WTC11 (cell line): ENCODE data around the gene NSD1. TPM values are rescaled to one million over a fixed set of nuclear protein-coding genes. Genes with fewer than 3 reads are reported as not detected.

ENCODE experiments used
- ATAC-seq: fragments of 200-7000 bp; cut with Tn5 transposase; 2 replicates; pipeline ENCODE4 v1.10.0; 2021; ENCODE audit warnings: mild to moderate bottlenecking, moderate library complexity
- CTCF ChIA-PET: fragments of 300-600 bp; sonication (Branson Sonifier 250); formaldehyde crosslinking; loops from one replicate; lab custom pipeline; 2021; ENCODE audit warnings: antibody characterized with exemption; lab: Charles Lee
- POLR2A ChIA-PET: fragments of 350-600 bp; sonication (Branson Sonifier 250); formaldehyde crosslinking; loops from one replicate; lab custom pipeline; 2021; ENCODE audit warnings: antibody characterized with exemption; lab: Charles Lee
- DNase-seq: peaks from one replicate; pipeline ENCODE4 v3.0.0; 2021; ENCODE audit warnings: low spot score
- H3K27ac Mint-ChIP-seq: 2 replicates; pipeline ENCODE4 v1.8.0; 2021; ENCODE audit warnings: mixed read lengths
- H3K27me3 Mint-ChIP-seq: 2 replicates; pipeline ENCODE4 v1.8.0; 2021; ENCODE audit warnings: low read depth, mild to moderate bottlenecking, moderate library complexity, mixed read lengths
- H3K36me3 Mint-ChIP-seq: 2 replicates; pipeline ENCODE4 v1.8.0; 2021; ENCODE audit warnings: mixed read lengths
- H3K4me1 Mint-ChIP-seq: 2 replicates; pipeline ENCODE4 v1.8.0; 2022; ENCODE audit warnings: mixed read lengths
- H3K4me3 Mint-ChIP-seq: 2 replicates; pipeline ENCODE4 v1.8.0; 2021; ENCODE audit warnings: mild to moderate bottlenecking, moderate library complexity, mixed read lengths
- H3K9me3 Mint-ChIP-seq: 2 replicates; pipeline ENCODE4 v1.8.0; 2021; ENCODE audit warnings: mixed read lengths
- GABPB1 ChIP-seq: sonication (generic); formaldehyde crosslinking; IDR thresholded peaks from 2 replicates; pipeline ENCODE4 v1.8.1; 2023; ENCODE audit warnings: mild to moderate bottlenecking, missing genetic modification reagents
- GRHL2 ChIP-seq: fragments of 250-450 bp; sonication (Bioruptor Pico); IDR thresholded peaks from 2 replicates; pipeline ENCODE4 v1.8.0; 2022; ENCODE audit warnings: mild to moderate bottlenecking, moderate library complexity; ENCODE audit not compliant: insufficient replicate concordance, severe bottlenecking
- JUN ChIP-seq: sonication (generic); formaldehyde crosslinking; IDR thresholded peaks from 2 replicates; pipeline ENCODE4 v1.8.0; 2023; ENCODE audit warnings: mild to moderate bottlenecking, missing genetic modification reagents
- NFYB ChIP-seq: sonication (generic); formaldehyde crosslinking; conservative IDR thresholded peaks from 2 replicates; pipeline ENCODE4 v1.8.0; 2022; ENCODE audit warnings: low read depth, missing genetic modification reagents
- RORB ChIP-seq: fragments of 250-450 bp; sonication (Bioruptor Pico); IDR thresholded peaks from 2 replicates; pipeline ENCODE4 v1.9.0; 2021; ENCODE audit warnings: mild to moderate bottlenecking
- TCF7 ChIP-seq: sonication (generic); formaldehyde crosslinking; IDR thresholded peaks from 2 replicates; pipeline ENCODE4 v1.8.0; 2022; ENCODE audit warnings: mild to moderate bottlenecking, low read depth, missing genetic modification reagents, moderate library complexity
- ZNF232 ChIP-seq: sonication (generic); formaldehyde crosslinking; IDR thresholded peaks from 2 replicates; pipeline ENCODE4 v1.8.0; 2022; ENCODE audit warnings: mild to moderate bottlenecking, missing genetic modification reagents
- total RNA-seq: library from RNA; stranded (reverse); gene quantifications from 3 replicates; pipeline ENCODE4 v1.2.3, GENCODE V29; 2021
- TF ChIP-seq, protein P1 (sequence below): sonication (generic); formaldehyde crosslinking; IDR thresholded peaks from 2 replicates; pipeline ENCODE4 v1.8.1; 2022; ENCODE audit warnings: missing genetic modification reagents, borderline replicate concordance
- TF ChIP-seq, protein P2 (sequence below): fragments of 250-450 bp; sonication (Bioruptor Pico); IDR thresholded peaks from 2 replicates; pipeline ENCODE4 v1.9.0; 2021; ENCODE audit warnings: mild to moderate bottlenecking, borderline replicate concordance
- TF ChIP-seq, protein P3 (sequence below): sonication (generic); formaldehyde crosslinking; conservative IDR thresholded peaks from 2 replicates; pipeline ENCODE4 v1.8.1; 2022; ENCODE audit warnings: mild to moderate bottlenecking, missing genetic modification reagents
- TF ChIP-seq, protein P4 (sequence below): sonication (generic); formaldehyde crosslinking; IDR thresholded peaks from 2 replicates; pipeline ENCODE4 v1.8.0; 2022; ENCODE audit warnings: missing genetic modification reagents
- TF ChIP-seq, protein P5 (sequence below): sonication (generic); formaldehyde crosslinking; IDR thresholded peaks from 2 replicates; pipeline ENCODE4 v1.8.1; 2022; ENCODE audit warnings: mild to moderate bottlenecking, moderate library complexity, missing genetic modification reagents

The NSD1 gene
- total RNA-seq, 1 experiment from 2014 or later = 148 TPM

DNA sequence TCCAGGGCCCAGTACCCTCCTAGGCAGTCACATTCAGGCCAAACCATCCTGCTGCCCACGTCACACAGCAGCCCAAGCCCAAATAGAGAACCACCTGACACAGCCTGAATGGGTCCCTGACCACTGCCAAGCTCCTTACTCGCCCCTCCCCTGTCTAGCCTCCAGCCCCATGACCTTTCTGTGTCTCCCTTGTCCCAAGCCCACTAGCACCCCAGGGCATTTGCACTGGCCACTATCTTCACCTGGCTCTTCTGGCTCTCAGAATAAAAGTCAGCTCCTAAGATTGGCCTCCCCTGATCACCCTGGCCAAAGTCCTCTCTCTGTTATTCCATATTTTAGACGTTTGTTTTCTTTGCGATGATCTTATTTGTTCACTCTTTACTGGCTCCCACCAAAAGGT, 26.4 kb upstream of the NSD1 start (continued):
- TF ChIP-seq, protein P1, sequence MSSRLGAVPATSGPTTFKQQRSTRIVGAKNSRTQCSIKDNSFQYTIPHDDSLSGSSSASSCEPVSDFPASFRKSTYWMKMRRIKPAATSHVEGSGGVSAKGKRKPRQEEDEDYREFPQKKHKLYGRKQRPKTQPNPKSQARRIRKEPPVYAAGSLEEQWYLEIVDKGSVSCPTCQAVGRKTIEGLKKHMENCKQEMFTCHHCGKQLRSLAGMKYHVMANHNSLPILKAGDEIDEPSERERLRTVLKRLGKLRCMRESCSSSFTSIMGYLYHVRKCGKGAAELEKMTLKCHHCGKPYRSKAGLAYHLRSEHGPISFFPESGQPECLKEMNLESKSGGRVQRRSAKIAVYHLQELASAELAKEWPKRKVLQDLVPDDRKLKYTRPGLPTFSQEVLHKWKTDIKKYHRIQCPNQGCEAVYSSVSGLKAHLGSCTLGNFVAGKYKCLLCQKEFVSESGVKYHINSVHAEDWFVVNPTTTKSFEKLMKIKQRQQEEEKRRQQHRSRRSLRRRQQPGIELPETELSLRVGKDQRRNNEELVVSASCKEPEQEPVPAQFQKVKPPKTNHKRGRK (CRISPR knock-in tag) = no peak
- TF ChIP-seq ZNF232 (CRISPR knock-in tag) = no peak
- no peak for TF ChIP-seq NFYB (CRISPR knock-in tag)
- TF ChIP-seq, protein P2, sequence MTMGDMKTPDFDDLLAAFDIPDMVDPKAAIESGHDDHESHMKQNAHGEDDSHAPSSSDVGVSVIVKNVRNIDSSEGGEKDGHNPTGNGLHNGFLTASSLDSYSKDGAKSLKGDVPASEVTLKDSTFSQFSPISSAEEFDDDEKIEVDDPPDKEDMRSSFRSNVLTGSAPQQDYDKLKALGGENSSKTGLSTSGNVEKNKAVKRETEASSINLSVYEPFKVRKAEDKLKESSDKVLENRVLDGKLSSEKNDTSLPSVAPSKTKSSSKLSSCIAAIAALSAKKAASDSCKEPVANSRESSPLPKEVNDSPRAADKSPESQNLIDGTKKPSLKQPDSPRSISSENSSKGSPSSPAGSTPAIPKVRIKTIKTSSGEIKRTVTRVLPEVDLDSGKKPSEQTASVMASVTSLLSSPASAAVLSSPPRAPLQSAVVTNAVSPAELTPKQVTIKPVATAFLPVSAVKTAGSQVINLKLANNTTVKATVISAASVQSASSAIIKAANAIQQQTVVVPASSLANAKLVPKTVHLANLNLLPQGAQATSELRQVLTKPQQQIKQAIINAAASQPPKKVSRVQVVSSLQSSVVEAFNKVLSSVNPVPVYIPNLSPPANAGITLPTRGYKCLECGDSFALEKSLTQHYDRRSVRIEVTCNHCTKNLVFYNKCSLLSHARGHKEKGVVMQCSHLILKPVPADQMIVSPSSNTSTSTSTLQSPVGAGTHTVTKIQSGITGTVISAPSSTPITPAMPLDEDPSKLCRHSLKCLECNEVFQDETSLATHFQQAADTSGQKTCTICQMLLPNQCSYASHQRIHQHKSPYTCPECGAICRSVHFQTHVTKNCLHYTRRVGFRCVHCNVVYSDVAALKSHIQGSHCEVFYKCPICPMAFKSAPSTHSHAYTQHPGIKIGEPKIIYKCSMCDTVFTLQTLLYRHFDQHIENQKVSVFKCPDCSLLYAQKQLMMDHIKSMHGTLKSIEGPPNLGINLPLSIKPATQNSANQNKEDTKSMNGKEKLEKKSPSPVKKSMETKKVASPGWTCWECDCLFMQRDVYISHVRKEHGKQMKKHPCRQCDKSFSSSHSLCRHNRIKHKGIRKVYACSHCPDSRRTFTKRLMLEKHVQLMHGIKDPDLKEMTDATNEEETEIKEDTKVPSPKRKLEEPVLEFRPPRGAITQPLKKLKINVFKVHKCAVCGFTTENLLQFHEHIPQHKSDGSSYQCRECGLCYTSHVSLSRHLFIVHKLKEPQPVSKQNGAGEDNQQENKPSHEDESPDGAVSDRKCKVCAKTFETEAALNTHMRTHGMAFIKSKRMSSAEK (CRISPR knock-in tag) = no peak
- TF ChIP-seq RORB (CRISPR knock-in tag) = no peak
- TF ChIP-seq, protein P3, sequence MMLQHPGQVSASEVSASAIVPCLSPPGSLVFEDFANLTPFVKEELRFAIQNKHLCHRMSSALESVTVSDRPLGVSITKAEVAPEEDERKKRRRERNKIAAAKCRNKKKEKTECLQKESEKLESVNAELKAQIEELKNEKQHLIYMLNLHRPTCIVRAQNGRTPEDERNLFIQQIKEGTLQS (CRISPR knock-in tag) = no peak
- TF ChIP-seq JUN (CRISPR knock-in tag) = no peak

DNA sequence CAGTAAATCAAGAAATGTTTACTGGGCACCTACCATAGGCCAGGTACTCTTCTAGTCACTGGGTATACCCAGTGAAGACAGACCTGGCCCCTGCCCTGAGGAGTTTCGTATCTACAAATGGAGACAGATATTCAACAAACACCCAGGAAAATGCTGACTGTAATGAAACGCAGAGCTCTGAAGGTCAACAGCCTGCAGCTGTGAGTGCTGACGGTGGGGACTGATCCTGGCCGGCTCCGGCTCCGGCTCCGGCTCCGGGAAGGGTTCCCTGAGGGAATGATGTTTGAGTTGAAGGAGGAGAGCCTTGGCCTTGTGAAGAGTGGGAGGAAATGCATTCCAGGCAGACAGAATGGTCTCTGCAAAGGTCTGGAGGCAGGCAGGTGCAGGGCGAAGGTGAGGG, 23.8 kb upstream of the NSD1 start:
- TF ChIP-seq, protein P4, sequence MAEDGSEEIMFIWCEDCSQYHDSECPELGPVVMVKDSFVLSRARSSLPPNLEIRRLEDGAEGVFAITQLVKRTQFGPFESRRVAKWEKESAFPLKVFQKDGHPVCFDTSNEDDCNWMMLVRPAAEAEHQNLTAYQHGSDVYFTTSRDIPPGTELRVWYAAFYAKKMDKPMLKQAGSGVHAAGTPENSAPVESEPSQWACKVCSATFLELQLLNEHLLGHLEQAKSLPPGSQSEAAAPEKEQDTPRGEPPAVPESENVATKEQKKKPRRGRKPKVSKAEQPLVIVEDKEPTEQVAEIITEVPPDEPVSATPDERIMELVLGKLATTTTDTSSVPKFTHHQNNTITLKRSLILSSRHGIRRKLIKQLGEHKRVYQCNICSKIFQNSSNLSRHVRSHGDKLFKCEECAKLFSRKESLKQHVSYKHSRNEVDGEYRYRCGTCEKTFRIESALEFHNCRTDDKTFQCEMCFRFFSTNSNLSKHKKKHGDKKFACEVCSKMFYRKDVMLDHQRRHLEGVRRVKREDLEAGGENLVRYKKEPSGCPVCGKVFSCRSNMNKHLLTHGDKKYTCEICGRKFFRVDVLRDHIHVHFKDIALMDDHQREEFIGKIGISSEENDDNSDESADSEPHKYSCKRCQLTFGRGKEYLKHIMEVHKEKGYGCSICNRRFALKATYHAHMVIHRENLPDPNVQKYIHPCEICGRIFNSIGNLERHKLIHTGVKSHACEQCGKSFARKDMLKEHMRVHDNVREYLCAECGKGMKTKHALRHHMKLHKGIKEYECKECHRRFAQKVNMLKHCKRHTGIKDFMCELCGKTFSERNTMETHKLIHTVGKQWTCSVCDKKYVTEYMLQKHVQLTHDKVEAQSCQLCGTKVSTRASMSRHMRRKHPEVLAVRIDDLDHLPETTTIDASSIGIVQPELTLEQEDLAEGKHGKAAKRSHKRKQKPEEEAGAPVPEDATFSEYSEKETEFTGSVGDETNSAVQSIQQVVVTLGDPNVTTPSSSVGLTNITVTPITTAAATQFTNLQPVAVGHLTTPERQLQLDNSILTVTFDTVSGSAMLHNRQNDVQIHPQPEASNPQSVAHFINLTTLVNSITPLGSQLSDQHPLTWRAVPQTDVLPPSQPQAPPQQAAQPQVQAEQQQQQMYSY (CRISPR knock-in tag) = peak; percentile 80; the same call in 1 of the 2 replicates
- TF ChIP-seq, protein P5, sequence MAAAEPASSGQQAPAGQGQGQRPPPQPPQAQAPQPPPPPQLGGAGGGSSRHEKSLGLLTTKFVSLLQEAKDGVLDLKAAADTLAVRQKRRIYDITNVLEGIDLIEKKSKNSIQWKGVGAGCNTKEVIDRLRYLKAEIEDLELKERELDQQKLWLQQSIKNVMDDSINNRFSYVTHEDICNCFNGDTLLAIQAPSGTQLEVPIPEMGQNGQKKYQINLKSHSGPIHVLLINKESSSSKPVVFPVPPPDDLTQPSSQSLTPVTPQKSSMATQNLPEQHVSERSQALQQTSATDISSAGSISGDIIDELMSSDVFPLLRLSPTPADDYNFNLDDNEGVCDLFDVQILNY = no peak
- TF ChIP-seq GRHL2 (no peak), TCF7 (CRISPR knock-in tag) (no peak), GABPB1 (CRISPR knock-in tag) (no peak)
- TF ChIP-seq, protein P2 (CRISPR knock-in tag) = no peak
- Mint-ChIP-seq H3K27ac (no peak overlapping the region; the same call in none of the 2 replicates), H3K4me1 (peaks cover 7% of the 10 kb centered on the region), H3K9me3 (no peaks in the 10 kb centered on the region), H3K4me3 (no peak overlapping the region), H3K27me3 (no peaks in the 10 kb centered on the region; the same call in 1 of the 2 replicates), H3K36me3 (no peaks in the 10 kb centered on the region)
- DNase-seq (no peak), ATAC-seq (no peak)
- ChIA-PET POLR2A (no interaction called here), CTCF (interaction anchor here (1.2 to 7.5 kb wide), 7 partner anchors 11 to 452 kb away, joined by 4 to 156 read pairs (median 6); partner anchors contain the start of gene FGFR4)
